Measurements from ENCODE around the gene TMEM238L. TPM values are rescaled to one million over a fixed set of nuclear protein-coding genes. Genes with fewer than 3 reads are reported as not detected.

TMEM238L gene
- total and polyA plus RNA-seq, 11 donors = not detected

GRCh38 chr17:10799407-10799806 lies 4.5 kb downstream of the TMEM238L start:
- no peak for DNase-seq
- intact Hi-C loops (cut with DNase I) = no loop called here
- Histone ChIP-seq H3K27me3 (no peaks in the 10 kb centered on the region), H3K36me3 (no peaks in the 10 kb centered on the region), H3K27ac (no peak overlapping the region), H3K4me1 (peaks cover 0 to 13% (median 5%) of the 10 kb centered on the region in 12 donors), H3K4me3 (no peak overlapping the region), H3K9me3 (no peaks in the 10 kb centered on the region)
- TF ChIP-seq POLR2A (IDR thresholded peaks at IDR 0.05) = no peak
- TF ChIP-seq, protein P1, sequence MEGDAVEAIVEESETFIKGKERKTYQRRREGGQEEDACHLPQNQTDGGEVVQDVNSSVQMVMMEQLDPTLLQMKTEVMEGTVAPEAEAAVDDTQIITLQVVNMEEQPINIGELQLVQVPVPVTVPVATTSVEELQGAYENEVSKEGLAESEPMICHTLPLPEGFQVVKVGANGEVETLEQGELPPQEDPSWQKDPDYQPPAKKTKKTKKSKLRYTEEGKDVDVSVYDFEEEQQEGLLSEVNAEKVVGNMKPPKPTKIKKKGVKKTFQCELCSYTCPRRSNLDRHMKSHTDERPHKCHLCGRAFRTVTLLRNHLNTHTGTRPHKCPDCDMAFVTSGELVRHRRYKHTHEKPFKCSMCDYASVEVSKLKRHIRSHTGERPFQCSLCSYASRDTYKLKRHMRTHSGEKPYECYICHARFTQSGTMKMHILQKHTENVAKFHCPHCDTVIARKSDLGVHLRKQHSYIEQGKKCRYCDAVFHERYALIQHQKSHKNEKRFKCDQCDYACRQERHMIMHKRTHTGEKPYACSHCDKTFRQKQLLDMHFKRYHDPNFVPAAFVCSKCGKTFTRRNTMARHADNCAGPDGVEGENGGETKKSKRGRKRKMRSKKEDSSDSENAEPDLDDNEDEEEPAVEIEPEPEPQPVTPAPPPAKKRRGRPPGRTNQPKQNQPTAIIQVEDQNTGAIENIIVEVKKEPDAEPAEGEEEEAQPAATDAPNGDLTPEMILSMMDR (IDR thresholded peaks at IDR 0.05) = no peak
- no peak for ATAC-seq
- 60 to 76% (median 73%) methylated on average over 7 of the region's 7 CpGs for WGBS, 4 donors

DNA sequence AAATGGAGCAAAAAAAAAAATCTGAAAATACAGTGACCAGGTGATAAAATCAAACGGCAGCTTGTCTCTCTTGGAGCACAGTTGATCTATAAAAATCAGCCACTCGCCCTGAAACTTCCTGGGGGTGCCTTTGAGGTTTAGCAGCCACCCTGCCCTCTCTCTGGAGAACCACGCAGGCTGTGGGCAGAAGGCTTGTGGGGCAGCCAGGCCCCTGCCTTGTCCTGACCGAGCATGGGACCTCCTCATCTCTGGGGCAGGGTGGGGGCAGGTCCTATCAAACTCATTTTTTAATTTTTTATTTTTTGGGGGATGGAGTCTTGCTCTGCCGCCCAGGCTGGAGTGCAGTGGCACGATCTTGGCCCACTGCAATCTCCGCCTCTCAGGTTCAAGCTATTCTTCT lies 5.0 kb downstream of the TMEM238L start:
- DNase-seq (no peak), ATAC-seq (no peak)
- H3K9me3 ChIP-seq = no peaks in the 10 kb centered on the region
- TF ChIP-seq POLR2A (IDR thresholded peaks at IDR 0.05) = no peak
- TF ChIP-seq, protein P1 (IDR thresholded peaks at IDR 0.05) = no peak
- H3K4me3 ChIP-seq = no peak overlapping the region
- no peaks in the 10 kb centered on the region for H3K36me3 ChIP-seq
- no peaks in the 10 kb centered on the region for H3K27me3 ChIP-seq
- intact Hi-C loops (cut with DNase I) = no loop called here
- H3K4me1 ChIP-seq = peaks cover 0 to 13% (median 5%) of the 10 kb centered on the region in 12 donors
- H3K27ac ChIP-seq = no peak overlapping the region
- 75 to 80% (median 78%) methylated on average over 7 of the region's 7 CpGs for WGBS, 4 donors

DNA sequence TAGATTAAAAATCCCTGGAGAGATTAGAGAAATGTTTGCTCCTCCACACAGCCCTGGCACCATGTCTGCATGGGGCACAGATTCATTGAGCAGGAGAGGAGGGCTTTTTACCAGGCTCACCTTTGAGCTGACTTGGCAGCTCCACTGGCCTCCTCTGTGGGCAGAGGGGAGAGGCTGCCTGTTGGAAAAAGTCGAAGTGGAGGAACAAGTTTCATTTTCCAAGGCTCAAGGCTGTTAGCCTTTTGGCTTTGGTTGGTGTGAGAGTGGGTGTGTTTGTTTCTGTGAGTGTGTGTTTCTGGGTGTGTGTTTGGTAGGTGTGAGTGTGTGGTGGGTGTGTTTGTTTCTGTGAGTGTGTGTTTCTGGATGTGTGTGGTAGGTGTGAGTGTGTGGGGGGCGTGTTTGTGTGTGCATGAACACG lies 5.6 kb downstream of the TMEM238L start:
- TF ChIP-seq, protein P1 (IDR thresholded peaks at IDR 0.05) = no peak
- no peak for TF ChIP-seq POLR2A (IDR thresholded peaks at IDR 0.05)
- no peak overlapping the region for H3K4me3 ChIP-seq
- H3K36me3 ChIP-seq = no peaks in the 10 kb centered on the region
- no peak overlapping the region for H3K27ac ChIP-seq
- H3K4me1 ChIP-seq = peaks cover 0 to 13% (median 5%) of the 10 kb centered on the region in 12 donors
- H3K27me3 ChIP-seq = no peaks in the 10 kb centered on the region
- intact Hi-C loops (cut with DNase I) = no loop called here
- H3K9me3 ChIP-seq = no peaks in the 10 kb centered on the region
- DNase-seq (no peak), ATAC-seq (peak in 3 of 4 donors; percentile 24 to 76 (median 46))
- 38 to 49% (median 42%) methylated on average over 3 of the region's 3 CpGs for WGBS, 4 donors

- DNase-seq = no peak
- intact Hi-C loops (cut with DNase I) = no loop called here
- no peaks in the 10 kb centered on the region for H3K9me3 ChIP-seq
- H3K27me3 ChIP-seq = no peaks in the 10 kb centered on the region
- no peak overlapping the region for H3K27ac ChIP-seq
- WGBS, 4 donors = 60 to 68% (median 62%) methylated on average over 11 of the region's 11 CpGs
- ATAC-seq = peak in 3 of 4 donors; percentile 14 to 40 (median 26)
- TF ChIP-seq, protein P1 (IDR thresholded peaks at IDR 0.05) = no peak
- no peak for TF ChIP-seq POLR2A (IDR thresholded peaks at IDR 0.05)
- H3K4me1 ChIP-seq = peaks cover 0 to 13% (median 5%) of the 10 kb centered on the region in 12 donors
- H3K4me3 ChIP-seq = no peak overlapping the region
- H3K36me3 ChIP-seq = no peaks in the 10 kb centered on the region
Observed at GRCh38 chr17:10797476-10798328, 6.2 kb downstream of the TMEM238L start.
